Nephron progenitor cell (in vitro differentiated cells): ENCODE results near the gene EMILIN2.

Experiments
- DNase-seq: peaks from one replicate; pipeline ENCODE4 v3.0.0; 2021
- H3K27ac Mint-ChIP-seq: 2 replicates; pipeline ENCODE4 v1.8.0; 2021; ENCODE audit warnings: mild to moderate bottlenecking, moderate library complexity, mixed read lengths
- H3K27me3 Mint-ChIP-seq: 2 replicates; pipeline ENCODE4 v1.8.0; 2021; ENCODE audit warnings: mild to moderate bottlenecking, low read depth, mixed read lengths; ENCODE audit not compliant: poor library complexity
- H3K36me3 Mint-ChIP-seq: 2 replicates; pipeline ENCODE4 v1.8.0; 2021; ENCODE audit warnings: low read depth, mixed read lengths
- H3K4me1 Mint-ChIP-seq: 2 replicates; pipeline ENCODE4 v1.8.0; 2021; ENCODE audit warnings: mixed read lengths
- H3K4me3 Mint-ChIP-seq: 2 replicates; pipeline ENCODE4 v1.8.0; 2021; ENCODE audit warnings: mild to moderate bottlenecking, moderate library complexity, mixed read lengths
- H3K9me3 Mint-ChIP-seq: 2 replicates; pipeline ENCODE4 v1.8.0; 2021; ENCODE audit warnings: mild to moderate bottlenecking, moderate library complexity, mixed read lengths
- TF ChIP-seq, protein P1 (sequence below): fragments of 200-600 bp; sonication (generic); IDR thresholded peaks from 2 replicates; pipeline ENCODE4 v1.5.0; 2021; ENCODE audit warnings: antibody characterized with exemption

EMILIN2 gene

DNA sequence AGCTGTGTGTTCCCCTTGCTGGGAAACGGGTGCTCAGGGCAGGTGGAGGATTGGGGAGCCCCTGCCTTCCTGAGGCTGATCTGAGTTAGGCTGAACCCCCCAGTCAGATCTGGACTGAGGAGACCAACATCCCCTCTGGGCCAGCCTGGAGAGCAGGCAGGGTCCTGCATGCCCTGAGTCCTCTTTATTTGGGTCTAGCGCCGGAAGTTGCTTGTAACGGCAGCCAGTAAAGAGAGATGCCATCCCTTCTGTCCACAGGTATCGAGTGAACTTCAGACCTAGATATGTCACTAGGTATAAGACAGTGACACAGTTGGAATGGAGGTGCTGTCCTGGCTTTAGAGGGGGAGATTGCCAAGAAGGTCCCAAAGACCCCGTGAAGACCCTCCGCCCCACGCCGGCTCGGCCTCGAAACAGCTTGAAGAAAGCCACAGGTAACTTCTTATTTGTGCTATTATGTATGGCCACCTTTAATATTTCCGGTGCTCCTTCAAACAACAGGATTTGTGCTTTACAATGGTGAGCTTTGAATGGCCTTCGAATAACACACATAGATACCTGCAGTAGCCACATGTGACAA lies 38.0 kb downstream of the EMILIN2 start:
- no peak overlapping the region for H3K4me3 Mint-ChIP-seq
- peaks cover 15% of the 10 kb centered on the region for H3K27me3 Mint-ChIP-seq
- TF ChIP-seq, protein P1, sequence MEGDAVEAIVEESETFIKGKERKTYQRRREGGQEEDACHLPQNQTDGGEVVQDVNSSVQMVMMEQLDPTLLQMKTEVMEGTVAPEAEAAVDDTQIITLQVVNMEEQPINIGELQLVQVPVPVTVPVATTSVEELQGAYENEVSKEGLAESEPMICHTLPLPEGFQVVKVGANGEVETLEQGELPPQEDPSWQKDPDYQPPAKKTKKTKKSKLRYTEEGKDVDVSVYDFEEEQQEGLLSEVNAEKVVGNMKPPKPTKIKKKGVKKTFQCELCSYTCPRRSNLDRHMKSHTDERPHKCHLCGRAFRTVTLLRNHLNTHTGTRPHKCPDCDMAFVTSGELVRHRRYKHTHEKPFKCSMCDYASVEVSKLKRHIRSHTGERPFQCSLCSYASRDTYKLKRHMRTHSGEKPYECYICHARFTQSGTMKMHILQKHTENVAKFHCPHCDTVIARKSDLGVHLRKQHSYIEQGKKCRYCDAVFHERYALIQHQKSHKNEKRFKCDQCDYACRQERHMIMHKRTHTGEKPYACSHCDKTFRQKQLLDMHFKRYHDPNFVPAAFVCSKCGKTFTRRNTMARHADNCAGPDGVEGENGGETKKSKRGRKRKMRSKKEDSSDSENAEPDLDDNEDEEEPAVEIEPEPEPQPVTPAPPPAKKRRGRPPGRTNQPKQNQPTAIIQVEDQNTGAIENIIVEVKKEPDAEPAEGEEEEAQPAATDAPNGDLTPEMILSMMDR, result no peak
- no peak for DNase-seq
- no peak overlapping the region for H3K27ac Mint-ChIP-seq
- H3K36me3 Mint-ChIP-seq, result peaks cover 26% of the 10 kb centered on the region
- peaks cover 22% of the 10 kb centered on the region for H3K9me3 Mint-ChIP-seq
- peaks cover 33% of the 10 kb centered on the region for H3K4me1 Mint-ChIP-seq

- no peak for DNase-seq
- H3K4me1 Mint-ChIP-seq, result peaks cover 30% of the 10 kb centered on the region
- H3K27ac Mint-ChIP-seq, result no peak overlapping the region
- H3K27me3 Mint-ChIP-seq, result peaks cover 10% of the 10 kb centered on the region
- no peak overlapping the region for H3K4me3 Mint-ChIP-seq
- H3K9me3 Mint-ChIP-seq, result peaks cover 22% of the 10 kb centered on the region
- TF ChIP-seq, protein P1, result no peak
- peaks cover 47% of the 10 kb centered on the region for H3K36me3 Mint-ChIP-seq
Measured at GRCh38 chr18:2887470-2887869, 40.7 kb downstream of the EMILIN2 start.

DNA sequence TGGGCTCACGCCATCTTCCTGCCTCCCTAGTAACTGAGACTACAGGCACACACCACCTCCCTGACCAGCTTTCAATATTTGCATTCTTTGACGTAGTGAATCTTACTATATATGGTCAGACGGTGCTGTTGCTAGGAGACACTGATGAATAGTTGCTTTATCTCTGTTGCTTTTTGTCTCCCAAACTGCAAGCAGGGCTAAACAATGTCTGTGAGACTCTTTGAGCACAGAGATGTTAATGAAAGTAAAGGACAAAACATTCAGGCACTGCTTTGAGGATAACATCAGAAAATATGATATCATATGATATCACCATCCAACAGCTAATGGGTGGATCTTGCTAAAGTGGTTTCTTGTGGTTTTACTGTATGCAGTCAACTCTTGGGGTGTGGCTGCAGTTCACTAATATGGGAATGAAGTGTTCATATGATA lies 43.0 kb downstream of the EMILIN2 start:
- Mint-ChIP-seq H3K4me1 (peaks cover 37% of the 10 kb centered on the region), H3K9me3 (peaks cover 27% of the 10 kb centered on the region), H3K27ac (no peak overlapping the region), H3K36me3 (peaks cover 50% of the 10 kb centered on the region), H3K27me3 (peaks cover 10% of the 10 kb centered on the region), H3K4me3 (no peak overlapping the region)
- TF ChIP-seq, protein P1, result no peak
- no peak for DNase-seq

DNA sequence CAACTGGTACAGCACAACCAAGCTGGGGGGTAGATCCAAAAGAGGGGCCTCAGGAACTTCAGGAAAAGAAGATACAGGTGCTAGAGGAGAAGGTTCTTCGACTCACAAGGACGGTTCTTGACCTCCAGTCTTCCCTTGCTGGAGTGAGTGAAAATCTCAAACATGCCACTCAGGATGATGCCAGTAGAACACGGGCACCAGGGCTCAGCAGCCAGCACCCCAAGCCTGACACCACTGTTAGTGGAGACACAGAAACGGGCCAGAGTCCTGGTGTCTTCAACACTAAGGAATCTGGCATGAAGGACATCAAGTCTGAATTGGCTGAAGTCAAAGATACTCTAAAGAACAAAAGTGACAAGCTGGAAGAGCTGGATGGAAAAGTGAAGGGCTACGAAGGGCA lies 43.8 kb downstream of the EMILIN2 start:
- TF ChIP-seq, protein P1, result no peak
- Mint-ChIP-seq H3K27ac (no peak overlapping the region), H3K9me3 (peaks cover 35% of the 10 kb centered on the region), H3K4me3 (no peak overlapping the region), H3K4me1 (peaks cover 43% of the 10 kb centered on the region), H3K27me3 (peaks cover 10% of the 10 kb centered on the region), H3K36me3 (peaks cover 55% of the 10 kb centered on the region)
- no peak for DNase-seq

- TF ChIP-seq, protein P1, result no peak
- Mint-ChIP-seq H3K27me3 (peaks cover 10% of the 10 kb centered on the region), H3K4me3 (no peak overlapping the region), H3K4me1 (peaks cover 44% of the 10 kb centered on the region), H3K36me3 (peaks cover 45% of the 10 kb centered on the region), H3K9me3 (peaks cover 31% of the 10 kb centered on the region), H3K27ac (no peak overlapping the region)
- DNase-seq, result no peak
Measured at GRCh38 chr18:2891526-2892431, 45.0 kb downstream of the EMILIN2 start.
